Stimulated activated CD4-positive, alpha-beta T cell treated with anti-CD3 and anti-CD28 coated beads, Interleukin-1b, Interleukin-23, amount 100 ng/mL, for 4 hours (primary cell): ENCODE measurements around the gene OAF.

Source experiments
- DNase-seq, 2 donors: peaks; one replicate each; pipeline ENCODE4 v3.0.0-alpha.2; 2020; ENCODE audit warnings: low read depth in 2 of 2

The OAF gene

DNA sequence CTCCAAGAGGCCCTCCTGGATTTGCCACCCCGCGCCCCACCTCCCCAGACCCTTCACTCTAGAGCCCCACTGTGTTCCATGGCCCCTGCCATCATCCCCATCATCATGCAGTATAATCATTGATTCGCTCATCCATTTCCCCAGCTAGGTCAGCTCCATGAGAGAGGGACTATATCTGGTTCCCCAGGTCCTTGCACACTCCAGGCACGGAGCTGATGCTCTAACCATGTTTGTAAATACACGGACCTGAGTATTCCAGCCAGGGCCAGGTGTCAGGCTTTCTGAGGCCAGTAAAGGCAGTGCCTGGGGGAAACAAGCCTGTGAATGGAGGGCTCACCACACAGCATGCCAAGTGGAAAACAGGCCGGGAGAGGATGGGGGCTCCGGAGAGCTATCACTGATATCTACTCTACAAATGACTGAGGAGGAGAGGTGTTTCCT lies 27.1 kb upstream of the OAF start:
- no peak for DNase-seq

GRCh38 chr11:120184371-120184945 lies 26.4 kb upstream of the OAF start:
- DNase-seq: no peak

DNA sequence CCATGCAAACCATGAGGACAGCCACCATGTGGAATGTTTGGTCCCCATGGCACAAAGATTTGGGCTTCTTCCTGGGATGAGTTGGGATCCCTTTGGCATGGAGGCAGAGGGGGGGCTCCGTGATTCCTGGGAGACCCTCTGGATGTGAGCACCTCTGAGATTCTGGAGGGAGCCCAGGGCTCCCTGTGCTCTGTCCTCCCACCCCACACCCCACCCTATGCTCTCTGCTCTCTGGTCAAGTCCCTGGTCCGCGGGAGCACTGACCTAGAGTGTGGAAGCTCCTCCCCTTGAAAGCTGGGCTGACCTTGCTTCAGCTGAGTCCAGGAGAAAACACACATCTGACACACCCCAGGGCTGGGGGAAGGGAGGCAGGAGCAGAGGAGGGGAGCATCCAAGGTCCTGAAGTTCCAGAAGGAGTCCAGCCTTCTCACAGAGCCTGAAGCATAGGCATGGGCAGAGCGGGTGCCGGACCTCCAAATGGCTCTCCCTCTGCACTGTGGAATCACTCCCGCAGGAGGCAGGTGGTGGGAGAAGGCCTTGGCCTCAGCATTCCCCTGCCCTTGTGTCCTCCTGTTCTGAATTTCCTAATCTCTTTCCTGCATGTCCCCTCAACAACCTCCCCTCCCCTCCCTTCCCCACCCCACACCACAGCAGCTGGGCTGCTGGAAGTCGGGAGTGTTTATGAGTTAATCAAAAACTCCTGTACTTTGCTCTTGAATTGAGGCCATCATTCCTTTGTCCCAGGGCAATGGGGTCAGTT lies 25.7 kb upstream of the OAF start:
- DNase-seq: no peak

- DNase-seq: no peak
Observed at GRCh38 chr11:120185706-120186455, 25.0 kb upstream of the OAF start.

- DNase-seq: no peak
Observed at GRCh38 chr11:120186456-120186773, 24.4 kb upstream of the OAF start.

DNA sequence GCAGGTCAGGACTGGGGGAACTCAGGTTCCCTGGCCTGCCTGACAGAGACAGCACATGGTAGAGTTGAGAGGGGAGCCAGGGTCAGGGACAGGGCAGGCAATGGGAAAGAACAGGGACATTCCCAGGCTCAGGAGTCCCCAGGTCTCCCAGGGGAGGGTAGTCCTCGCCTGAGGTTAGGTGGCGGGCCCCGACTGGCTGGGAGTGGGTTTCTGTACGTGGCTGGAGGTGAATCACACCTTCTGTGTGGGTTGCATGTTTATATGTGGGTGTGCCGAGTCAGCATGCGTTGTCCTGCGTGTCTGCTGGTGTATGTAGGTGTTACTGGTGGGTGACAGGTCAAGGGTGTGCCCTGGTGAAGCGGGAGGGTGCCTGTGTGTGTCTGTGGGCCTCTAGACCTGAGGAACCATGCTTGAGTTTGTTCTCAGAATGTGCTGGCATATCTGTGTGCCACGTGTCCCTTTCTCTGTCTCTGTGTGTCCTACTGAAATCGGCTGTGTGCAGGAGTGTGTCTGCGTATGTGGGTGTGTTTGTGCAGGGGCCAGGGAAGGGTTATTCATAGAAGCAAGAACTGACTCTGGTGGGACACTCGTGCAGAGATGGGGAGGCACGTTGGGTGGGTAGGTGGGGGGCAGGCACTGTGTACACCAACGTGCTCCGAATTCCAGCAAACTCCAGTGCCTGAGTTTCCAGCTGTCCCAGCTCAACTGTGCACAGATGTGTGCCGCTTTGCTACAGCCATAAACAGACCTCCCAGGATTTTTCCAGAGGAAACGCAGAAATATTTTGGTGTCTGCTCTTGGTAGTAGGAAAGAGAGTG lies 23.8 kb upstream of the OAF start:
- no peak for DNase-seq

GRCh38 chr11:120188371-120188770 lies 22.5 kb upstream of the OAF start:
- no peak for DNase-seq

GRCh38 chr11:120188811-120189455 lies 21.9 kb upstream of the OAF start:
- DNase-seq: no peak

DNA sequence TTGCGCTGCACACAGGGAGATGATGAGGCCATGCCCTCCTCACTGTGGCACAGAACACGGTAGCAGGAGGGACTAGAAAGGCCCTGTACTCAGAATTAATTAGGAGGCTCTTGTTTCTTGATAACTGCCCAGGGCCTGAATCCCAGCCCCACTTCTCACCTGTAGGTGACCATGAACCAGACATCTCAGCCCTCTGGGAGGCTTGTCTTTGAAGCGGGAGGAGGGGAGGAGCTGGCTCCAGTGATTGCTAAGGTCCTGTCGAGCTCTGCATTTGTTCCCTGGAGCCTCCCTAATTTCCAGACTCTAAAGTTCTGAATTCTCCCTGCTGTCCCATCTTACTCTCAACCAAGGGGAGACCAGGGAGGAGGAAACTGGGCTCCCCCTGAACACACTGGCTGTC lies 19.8 kb upstream of the OAF start:
- no peak for DNase-seq

- no peak for DNase-seq
Observed at GRCh38 chr11:120192831-120193625, 17.8 kb upstream of the OAF start.

GRCh38 chr11:120194166-120194565 lies 16.7 kb upstream of the OAF start:
- DNase-seq: no peak

DNA sequence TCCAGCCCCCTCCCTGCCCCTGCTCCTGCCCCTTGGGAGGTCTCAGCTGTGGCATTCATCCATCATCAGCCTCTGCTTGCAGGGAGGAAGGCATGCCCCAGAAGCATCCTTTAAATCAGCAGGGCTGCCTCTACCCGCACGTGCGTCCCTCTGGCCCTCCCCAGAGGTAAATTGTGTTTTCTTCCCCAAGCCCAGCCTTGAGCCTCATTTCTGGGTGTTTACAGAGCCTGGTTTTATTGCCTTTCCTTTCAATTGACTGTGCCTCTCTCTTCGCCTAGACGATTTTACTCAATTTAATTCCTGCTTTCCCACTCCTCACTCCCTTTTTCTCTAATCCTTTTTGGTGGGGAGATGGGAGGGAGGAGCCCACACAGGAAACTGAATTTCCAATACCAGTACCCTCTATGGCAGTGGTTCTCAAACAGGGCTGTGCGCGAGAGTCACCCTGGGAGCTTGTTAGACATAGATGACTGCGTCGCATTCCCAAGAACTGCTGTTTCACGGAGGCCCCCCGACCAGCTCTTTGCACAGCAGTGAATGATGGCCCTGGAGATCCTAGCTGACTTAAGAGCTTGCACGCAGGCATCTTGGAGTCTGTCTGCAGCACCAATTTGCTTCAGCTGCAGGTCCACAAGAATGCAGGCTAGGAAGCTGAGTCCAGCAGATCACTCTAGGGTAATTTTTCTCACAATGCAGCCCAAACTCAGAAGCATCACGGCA lies 15.1 kb upstream of the OAF start:
- no peak for DNase-seq

DNA sequence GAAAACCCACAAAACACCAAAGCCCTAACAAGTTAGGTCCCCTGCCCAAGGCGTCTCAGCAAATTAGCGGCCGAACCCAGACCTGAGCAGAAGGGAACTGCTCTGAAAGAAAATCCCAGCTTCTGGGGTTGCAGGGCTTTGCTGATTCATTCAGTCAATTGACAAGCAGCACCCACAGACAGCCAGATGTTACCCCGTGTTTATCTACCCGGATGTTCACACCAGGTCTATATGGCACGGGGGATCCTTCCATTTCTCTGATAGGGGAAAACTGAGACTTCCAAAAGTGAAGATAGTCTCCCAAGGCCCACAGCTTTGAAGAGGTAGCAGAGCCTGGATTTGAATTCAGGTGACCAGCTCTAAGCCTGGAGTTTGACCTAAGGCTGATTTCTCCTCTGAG lies 14.0 kb upstream of the OAF start:
- no peak for DNase-seq

GRCh38 chr11:120197251-120197891 lies 13.5 kb upstream of the OAF start:
- DNase-seq: no peak

DNA sequence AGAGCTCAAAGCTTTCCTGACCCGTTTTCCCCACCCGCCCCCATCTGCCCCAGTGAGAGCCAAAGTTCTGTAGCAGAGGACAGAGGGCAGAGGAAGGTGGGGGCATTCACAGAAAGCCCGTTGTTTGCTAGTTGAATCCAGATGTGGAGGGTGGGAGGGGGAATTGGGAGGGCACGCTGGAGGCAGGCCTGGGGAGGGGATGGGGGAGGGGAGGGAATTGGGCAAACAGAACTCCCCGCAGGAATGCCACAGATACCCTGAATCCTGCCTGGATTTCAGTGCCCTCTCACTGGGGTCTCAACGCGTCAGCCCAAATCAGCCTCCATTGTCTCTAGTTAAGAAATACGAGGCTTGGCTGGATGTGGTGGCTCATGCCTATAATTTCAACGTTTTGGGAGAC lies 12.9 kb upstream of the OAF start:
- no peak for DNase-seq

DNA sequence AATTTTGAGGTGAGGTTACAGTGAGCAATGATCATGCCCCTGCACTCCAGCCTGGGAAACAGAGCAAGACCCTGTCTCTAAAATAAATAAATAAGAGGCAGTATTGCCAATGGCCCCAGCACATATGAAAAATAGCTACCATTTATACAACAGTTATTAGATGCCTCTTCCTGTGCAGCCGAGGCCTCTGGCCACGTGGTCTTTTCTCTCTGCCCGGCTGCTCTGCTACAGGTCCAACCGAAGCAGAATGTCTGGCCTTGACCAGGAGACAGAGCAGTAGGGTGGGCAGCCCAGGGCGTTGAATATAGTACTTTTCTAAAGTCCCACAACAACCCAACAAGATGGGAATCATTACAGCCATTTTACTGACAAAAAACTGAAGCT lies 12.4 kb upstream of the OAF start:
- DNase-seq: no peak

GRCh38 chr11:120198787-120199469 lies 11.9 kb upstream of the OAF start:
- no peak for DNase-seq

- DNase-seq: no peak
Observed at GRCh38 chr11:120199613-120200012, 11.2 kb upstream of the OAF start.

- DNase-seq: no peak
Observed at GRCh38 chr11:120200677-120201076, 10.2 kb upstream of the OAF start.
